Measurements from ENCODE around the gene SMC6. TPM values are rescaled to one million over a fixed set of nuclear protein-coding genes. Genes with fewer than 3 reads are reported as not detected.

The SMC6 gene
- total RNA-seq, 1 donor from 2014 or later: 29.5 TPM

DNA sequence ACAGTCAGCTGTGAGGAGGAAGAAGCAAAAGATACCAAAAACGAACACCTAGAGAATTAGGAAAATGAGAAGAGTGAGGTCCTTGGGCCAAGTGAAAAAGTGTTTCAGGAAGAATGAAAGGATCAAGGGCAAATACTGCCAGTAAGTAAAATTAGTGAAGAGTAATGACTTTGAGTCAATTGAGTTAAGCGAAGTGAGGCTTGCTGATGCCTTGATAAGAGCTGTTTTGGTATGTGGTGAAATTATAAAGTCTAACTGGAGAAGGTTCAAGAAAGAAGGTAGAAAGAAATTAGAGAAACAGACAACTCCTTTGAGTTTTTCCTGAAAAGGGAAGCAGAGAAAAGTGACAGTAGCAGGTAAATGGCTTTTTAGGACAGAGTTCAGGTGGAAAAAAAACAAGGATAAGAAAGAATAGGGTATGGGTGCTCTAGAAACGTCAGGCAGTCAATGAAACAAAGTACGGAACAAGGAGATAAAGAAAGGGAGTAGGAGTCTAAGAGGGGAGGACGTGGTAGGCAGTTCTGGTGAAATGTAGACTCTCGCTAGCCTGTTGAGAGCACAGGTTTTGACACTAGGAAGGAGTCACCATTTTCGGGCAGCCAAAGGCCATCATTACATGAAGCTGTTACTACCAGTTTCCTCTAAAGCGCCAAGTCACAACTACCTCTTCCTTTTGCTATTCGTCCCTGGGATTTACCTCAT is 42.9 kb downstream of the SMC6 start:
- no peak for DNase-seq

DNA sequence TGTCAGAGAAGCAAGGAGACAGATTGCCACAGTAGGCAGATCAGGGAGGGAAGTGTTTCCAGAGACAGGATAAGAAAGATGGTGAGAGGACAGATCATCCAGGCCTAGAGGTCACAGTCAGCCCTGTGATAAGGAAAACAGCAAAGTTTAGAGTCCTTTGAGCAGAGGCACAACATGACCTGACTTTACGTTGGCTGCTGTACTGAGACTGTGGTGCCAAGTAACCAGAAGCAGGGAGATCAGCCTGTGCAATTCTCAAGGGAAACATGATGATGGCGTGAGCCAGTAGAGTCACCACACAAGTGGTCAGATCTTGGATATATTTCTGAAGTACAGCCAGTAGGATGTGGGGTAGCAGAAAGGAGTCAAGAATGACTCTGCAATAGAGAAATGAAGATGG is 43.7 kb downstream of the SMC6 start:
- no peak for DNase-seq

DNA sequence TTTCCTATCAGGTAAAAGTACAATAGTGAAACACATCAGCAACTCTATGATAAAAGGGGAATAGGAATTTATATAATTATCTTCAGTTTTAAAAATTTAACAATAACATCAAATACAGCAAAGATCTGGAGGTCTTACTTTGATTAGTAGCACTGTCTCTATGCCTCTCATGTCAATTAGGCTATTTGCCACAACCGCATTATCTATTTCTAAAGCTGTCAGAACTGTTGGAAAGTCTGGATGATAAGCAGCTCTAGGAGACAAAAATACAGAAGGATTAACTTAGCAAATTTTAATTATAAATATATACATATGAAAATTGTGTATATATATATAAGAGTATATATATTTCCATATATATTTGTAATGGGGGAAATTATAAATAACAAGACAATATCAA is 45.1 kb downstream of the SMC6 start:
- no peak for DNase-seq

DNA sequence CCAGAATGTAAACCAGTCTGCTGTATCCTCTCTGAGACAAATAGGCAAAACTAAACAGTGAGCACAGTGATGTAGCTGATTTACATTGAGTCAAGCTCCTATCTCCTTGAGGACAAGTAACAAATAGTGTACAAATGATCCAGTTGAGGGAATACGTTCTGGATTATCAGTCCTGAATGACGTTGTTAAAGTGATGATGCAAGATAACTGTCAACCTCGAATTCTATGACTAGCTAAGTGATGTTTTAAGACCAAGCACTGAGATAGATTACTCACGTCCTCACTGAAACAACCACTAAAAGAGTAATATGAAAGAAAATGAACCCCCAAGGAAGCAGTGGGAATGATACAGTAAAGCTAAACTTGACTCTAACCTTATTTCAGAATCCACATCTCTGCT is 46.8 kb downstream of the SMC6 start:
- no peak for DNase-seq

DNA sequence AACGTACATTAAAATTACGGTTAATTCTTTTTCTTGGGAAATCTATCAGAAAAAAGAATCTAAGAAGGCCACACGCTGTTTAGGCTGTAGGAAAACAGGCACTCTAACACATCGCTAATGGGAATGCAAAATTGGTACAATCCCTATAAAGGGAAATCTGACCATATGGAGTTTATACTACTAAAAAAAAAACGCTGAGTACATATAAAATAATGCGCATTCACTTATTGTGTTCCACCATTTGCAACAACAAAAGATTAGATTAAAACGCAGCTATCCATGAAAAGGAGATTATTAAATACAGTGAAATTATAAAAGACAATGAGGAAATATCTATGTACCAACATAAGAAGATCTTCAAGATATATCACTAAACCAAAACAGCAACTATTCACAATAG is 62.8 kb downstream of the SMC6 start:
- DNase-seq: no peak

DNA sequence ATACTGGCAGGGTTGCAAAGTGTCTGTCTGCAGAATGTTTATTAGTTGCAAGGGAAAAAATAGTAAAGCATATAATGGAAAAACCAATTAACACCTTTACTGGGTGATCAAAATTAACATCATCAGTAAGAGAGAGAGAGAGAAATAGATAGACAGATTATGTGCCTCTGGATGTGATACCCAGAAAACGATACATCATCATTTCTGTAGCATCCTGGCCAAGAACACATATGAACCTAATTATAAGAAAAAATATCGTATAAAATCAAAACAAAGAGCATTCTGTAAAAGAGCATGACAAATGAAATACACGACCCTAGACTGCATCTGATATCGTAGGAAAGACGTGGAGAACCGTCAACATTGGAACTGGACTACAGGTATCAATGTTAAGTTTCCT is 64.6 kb downstream of the SMC6 start:
- DNase-seq: no peak

DNA sequence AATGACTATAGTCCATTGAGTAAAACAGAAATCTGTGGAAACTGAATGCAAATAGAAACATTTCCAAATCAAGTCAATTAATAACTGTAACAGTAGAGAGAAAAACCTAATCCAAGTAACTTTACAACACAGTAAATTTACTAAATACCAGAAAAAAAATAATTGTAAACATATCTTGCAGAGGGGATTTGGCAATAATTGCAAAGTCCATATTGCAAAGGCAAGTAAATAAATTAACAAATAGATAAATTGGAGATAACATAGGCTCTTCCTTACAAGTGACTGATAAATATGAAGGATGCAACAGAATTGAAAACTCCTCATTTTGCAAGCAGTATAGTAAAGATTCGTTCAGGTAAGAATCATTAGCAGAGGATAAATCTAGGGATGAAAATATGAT is 65.0 kb downstream of the SMC6 start:
- DNase-seq: no peak

DNA sequence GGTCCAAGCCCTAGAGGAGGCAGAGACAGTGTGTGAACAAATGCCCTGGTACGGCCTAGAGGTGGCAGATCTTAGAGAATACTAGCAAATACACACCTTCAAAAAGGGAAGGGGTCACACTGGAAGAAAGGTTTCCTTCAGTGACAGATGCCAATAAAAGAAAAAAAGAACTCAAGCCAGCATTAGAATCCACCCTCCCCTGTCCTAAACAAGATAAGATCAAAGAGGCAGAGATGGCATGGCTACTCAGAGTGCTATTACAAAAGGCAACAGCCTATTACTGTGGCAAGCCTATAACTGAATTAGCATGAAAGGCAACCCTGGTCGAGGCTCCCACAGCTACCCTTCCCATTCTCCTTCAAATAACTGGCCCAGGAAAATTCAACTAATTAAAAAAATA is 69.6 kb downstream of the SMC6 start:
- DNase-seq: no peak

DNA sequence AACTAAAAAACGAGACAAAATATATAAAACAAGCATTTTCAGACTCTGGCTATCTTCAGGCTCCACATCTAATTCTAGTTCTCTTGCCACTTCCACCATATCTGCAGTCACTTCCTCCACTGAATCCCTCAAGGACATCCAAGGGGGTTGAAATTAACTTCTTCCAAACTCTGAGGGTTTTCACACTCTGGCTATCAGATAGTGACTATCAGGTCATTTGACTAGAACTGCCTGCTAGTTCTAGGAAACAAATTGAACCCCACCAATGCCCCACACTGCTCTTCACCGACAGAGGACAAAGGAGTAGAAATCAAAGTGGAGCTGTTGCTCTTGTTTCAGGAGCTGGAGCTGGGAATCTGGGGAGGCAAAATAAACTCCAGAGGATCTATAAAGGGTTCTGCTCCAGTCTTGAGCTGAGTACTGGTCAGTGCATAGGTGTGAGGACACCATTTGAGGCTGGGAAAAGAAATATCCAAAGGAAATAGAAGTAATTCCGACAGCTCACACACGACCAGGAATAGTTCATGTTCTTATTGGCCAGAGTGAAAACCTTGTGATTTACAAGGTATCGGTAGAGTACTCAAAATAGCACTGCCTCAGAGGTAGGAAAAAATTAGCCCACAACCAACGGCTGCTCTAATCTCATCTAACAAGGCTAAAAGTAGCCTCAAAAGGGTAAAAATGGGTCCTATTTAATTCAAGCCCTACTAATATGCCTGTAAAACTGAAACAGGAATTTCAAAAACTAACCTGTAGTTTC is 71.3 kb downstream of the SMC6 start:
- DNase-seq: no peak

DNA sequence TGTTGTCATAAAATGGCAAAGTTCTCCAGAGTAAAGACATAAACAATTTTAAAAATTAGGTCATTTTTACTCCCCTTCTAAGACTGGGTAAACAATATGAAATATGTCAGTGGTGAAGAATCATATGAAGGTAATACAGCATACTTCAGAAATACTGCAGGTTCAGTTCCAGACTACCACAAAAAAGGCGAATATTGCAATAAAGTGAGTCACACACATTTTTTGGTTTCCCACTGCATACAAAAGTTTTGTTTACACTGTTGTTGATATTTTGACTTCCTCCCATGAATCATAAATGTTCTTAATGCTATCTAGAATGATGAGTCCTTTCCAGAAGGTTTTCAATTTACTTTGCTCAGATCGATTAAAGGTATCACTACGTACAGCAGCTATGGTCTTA is 73.5 kb downstream of the SMC6 start:
- DNase-seq: no peak

DNA sequence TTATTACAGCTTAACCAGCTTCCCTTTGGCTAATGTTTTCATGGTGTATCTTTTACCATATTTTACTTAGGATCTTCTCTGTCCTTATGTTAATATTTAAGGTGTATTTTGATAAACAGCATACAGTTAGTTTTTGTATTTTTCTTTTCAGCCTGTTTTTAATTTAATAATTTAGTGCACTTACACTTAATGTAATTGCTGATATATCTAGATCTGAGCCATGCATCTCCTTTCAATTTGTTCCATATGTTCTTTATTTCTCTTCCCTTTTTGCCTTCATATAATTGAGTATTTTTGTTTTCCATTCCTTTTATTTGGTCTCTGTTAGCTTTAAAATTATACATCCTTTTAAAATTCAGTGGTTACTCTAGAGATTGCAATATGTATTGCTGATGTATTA is 78.8 kb downstream of the SMC6 start:
- DNase-seq: no peak

DNA sequence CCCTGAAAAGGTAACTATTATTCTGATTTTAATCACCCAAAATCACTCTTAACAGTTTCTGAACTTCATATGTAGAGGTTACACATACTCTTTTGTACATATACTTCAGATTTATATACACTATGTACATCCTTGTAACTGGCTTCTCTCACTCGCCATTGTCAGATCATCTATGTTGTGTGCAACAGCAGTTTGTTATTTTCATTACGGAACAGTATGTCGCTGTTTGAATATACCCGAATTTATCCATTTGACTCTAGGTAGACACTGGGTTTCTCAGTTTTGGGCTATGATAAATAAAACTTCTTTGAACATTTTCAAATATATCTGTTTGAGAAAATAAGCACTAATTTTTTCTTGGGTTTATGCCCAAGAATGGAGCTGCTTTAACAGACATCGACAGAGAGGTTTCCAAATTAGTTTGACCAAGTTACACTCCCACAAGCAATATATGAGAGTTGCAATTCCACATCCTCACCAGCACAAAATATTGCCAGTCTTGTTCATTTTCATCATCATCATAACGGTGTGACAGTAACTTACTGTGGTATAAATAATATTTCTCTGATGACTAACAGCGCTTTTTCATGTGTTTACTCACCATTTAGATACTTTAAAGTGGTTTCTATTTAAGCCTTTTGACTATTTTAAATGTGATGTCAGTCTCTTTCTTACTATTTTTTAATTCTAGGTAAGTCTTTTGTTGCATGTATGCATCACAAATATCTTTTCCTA is 80.9 kb downstream of the SMC6 start:
- no peak for DNase-seq

DNA sequence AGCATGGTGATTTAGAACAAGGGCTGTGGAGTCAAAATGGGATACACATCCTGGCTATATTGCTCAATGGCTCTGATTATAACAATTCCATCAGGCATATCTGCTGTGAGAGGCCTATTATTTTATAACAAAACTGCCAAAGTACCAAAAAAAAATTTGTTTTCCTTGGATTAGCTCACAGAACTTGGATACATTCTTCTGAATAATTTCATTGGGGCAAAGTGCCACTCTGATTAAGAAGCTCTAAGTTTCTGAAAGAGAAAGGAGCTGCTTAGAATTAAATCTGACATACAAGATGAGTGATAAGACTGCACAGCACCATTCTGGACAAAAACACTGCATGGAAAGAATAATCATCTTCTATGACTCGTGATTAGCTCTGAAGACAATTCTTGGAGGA is 85.7 kb downstream of the SMC6 start:
- no peak for DNase-seq

DNA sequence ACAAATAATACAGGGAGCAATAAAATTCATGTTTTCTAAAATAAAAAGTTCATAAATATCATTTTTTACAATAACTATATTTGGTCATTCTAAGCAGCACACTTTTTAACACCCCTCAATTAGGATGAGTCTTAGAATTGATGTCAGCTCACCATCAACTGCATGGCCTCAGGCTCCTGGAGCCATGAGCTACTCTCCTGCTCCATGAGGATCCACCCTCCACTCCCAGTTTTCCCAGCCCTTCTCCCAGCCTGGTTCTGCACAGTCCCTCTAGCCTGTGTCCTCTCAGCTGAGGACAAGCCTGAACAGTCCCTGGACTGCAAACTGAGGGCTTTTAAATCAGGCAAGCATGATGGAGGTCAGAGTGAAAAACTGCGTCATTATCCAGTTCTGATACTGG is 89.1 kb downstream of the SMC6 start:
- DNase-seq: no peak

DNA sequence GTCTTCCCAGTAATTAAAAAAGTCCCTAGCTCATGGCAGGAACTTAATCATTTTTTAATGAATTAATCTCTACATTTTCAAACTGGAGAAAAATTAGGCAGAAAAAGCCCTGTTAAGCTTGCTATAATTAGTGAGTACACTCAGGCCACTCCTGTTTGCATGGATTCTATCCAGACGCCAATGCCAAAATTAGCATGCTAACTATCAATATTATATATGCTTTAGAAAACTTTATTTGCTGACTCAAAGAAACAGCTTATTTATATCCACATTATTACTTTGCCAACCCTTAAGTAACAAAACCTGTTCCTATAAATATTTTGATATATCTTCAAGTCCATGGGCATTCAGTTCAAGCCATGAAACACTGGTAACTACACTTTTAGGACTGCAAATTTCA is 90.9 kb downstream of the SMC6 start:
- DNase-seq: no peak

DNA sequence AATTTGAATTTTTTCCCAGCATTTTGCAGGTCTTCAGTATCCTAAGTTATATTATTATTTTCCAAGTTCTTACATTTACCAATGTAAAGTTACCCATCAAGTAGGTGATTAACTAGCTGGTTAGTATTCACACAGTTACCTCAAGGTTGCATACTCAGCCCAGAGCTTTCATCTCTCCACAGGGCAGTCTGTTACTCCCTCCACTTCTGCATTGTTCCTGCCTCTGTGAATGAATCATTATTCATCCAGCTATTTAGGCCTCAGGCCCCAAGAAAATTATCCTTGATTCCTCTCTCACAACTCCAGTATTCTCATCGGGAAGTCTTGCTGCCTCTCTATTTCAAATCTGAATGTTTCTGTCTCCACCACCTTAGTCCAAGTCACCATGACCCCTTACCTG is 92.2 kb downstream of the SMC6 start:
- DNase-seq: no peak

DNA sequence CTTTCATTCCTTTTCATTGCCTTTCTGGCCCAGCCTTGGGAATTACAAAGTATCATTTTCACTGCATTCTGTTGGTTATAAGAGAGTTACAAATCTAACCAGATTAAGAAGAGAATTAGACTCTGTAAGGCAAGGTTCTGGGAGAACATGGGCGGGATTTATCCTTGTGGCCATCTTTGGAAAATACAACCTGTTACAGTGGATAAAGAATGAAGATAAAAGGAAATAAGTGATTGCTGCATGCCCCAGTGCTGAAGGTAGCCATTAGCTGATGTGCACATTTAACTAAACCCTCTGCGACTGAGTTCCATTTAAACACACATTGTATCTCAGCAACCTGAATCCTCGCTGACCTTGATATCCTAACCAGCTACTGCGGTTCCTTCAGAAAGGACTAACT is 93.4 kb downstream of the SMC6 start:
- no peak for DNase-seq

DNA sequence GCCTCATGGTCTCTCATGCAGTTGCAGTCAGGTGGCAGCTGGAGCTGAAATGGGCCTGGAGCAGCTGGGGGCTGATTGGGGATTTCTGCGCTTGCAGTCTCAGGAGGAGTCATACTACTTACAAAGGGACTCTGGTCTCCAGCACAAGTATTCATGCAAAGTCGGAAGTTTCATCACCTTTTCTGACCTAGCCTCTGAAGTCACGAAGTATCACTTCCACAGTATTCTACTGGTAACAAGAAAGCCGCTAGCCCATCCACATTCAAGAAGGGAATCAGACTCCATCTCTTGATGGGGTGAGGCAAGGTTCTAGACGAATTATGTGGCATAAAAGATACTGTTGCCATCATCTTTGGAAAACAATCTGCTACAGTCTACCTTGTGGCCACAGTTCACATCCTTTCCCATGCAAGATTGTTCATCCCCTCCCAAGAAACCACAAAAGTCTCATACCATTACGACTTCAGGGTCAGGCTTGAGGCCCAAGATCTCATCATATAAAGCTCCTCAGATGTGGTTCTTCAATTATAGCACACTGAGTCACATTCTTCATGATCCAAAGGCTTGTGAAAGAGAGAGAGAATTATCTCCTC is 95.3 kb downstream of the SMC6 start:
- no peak for DNase-seq

DNA sequence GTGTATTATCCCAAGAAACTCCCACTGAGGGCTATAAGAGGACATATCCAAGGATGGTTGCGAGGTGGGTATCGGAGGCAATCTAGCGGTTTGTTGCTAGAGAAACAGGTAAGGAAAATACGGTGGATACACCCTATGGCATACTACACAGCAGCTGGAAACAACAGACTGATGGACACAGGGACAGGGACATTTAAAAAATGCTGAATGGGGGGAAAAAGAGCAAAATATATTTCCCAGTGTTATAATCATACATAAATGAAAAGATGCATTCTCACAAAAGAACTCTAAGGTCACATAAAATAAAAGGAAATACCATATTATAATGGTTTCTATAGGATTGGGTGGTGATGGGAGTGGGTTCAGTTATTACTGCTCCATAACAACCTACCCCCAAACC is 95.9 kb downstream of the SMC6 start:
- DNase-seq: no peak

DNA sequence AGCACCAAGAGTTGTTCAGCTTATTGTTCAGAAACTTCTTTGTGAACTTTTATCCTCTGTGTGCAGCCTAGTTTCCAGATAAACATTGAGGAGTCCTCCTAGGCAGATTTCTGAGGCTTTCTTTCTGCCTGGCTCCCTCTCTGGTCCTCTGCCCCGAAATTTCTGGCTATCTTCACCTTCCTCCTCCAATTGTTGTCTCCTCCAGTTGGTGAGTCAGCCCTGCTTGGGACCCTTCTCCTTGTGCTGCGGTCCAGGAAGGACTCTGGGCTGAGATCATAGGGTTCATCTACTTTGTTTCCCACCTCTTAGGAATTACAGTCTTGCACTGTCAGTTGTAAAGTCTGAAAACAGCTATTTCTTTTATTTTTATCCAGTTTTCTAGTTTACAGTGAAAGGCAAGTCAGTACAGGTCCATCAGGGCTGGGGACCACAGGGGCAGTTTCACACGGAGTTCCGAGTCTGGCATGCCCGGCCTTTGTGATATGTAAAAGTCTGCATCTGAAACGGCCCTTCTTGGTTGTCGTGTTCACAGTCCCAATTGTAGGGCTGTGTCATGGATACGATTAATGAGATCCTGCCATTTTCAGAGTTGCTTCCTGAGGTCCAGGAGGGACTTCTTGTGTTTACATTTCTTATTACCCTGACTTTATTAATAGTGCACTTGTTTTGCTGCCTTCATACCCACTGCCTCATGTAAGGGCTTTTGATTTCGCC is 100.8 kb downstream of the SMC6 start:
- DNase-seq: no peak

DNA sequence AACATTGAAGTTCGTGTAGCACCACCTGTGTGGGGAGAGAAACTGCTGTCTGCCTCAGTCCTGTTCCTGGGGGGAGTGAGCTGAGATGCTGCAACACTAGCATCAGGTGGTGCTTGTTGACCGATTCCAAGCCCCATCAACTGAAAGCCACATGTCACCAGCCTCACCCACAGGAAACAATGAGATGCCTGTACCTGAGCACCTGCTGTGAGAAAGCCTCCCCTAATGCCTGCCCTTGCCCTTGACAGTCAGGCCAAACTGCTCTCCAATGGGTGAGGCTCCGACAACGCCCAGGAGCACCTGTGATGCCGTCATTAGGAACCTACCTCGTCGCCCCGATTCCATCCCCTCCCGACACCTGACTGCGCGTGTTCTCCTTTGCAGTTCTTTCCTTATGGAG is 104.6 kb downstream of the SMC6 start:
- DNase-seq: no peak

DNA sequence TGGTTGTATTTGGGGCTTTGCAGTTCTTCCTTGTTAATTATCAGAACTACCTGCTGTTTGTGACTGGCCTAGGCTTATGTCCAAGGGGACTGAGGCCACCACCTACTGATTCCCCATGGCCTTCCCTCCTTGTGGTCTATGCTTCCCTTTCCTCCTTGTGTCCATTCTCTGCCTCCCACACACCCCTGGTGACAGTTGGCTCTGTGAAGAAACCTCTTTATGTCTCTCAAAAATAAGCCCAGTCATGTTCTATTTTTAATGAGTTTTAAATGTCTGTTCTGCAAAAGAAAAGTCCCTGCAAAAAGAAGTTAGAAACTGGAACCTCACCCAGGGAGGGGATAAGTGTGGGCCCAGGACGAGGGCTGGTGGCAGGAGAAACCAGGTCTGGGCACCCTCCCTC is 105.0 kb downstream of the SMC6 start:
- no peak for DNase-seq

Measured in occipital lobe (tissue), 2 donors.